Left cardiac atrium (tissue), 4 donors: ENCODE data around the gene SNRPN. TPM values are rescaled to one million over a fixed set of nuclear protein-coding genes. Genes with fewer than 3 reads are reported as not detected.
A peak's percentile ranks its signal among the peaks of the same experiment; 100 is the strongest.
"Not testable (repeated sequence)": the region's sequence is repeated elsewhere in the genome, so short reads cannot be mapped to it uniquely, and the experiment has no call there.

ENCODE experiments used
- ATAC-seq, 2 donors: fragments of 200-7000 bp; cut with Tn5 transposase; one replicate each; pipeline ENCODE4 v1.9.1; 2020; ENCODE audit warnings: mild to moderate bottlenecking in 2 of 2, moderate library complexity in 2 of 2
- DNase-seq: peaks from one replicate; pipeline ENCODE4 v3.0.0-alpha.2; 2020
- intact Hi-C, 2 donors: fragments of 100-400 bp; cut with DNase I; formaldehyde crosslinking; loops; one replicate each; pipeline versions ENCODE4 v1.14.1 to v1.15.1; 2022 to 2023
- long read RNA-seq: library from polyadenylated mRNA; unstranded; transcript quantifications from one replicate; pipeline ENCODE4 v2.0.0, GENCODE V29; 2021
- total RNA-seq, 2 donors: library from RNA; stranded (reverse); fragmentation: NEBNext Ultra II Directional; extraction: Animal tissue kit (Norgen Biotek cat#: 25700); gene quantifications; one replicate each; pipeline ENCODE4 v1.2.1, GENCODE V29; 2021
- donor health status: DM: no; HTN: yes; CAD: no.
- donor health status: DM: no; HTN: yes; CAD: no; lungs with severe emphysema.
- donor health status: DM: yes; HTN: yes; CAD: no.
- donor health status: Dilated cardiomyopathy.

The SNRPN gene
- total RNA-seq, result 100 to 1,000 TPM; 231 to 269 TPM
- long read RNA-seq, transcript SNRPN-203 (12 exons, 1,605 nt), result minor isoform, 35 of 309 reads
- long read RNA-seq, transcript SNRPN-202 (10 exons, 1,528 nt), result major isoform, 204 of 309 reads
- long read RNA-seq, partial matches to known transcripts, result 8 of 309 reads
- long read RNA-seq, other reads (novel, unspliced or antisense), result 58 of 309 reads

DNA sequence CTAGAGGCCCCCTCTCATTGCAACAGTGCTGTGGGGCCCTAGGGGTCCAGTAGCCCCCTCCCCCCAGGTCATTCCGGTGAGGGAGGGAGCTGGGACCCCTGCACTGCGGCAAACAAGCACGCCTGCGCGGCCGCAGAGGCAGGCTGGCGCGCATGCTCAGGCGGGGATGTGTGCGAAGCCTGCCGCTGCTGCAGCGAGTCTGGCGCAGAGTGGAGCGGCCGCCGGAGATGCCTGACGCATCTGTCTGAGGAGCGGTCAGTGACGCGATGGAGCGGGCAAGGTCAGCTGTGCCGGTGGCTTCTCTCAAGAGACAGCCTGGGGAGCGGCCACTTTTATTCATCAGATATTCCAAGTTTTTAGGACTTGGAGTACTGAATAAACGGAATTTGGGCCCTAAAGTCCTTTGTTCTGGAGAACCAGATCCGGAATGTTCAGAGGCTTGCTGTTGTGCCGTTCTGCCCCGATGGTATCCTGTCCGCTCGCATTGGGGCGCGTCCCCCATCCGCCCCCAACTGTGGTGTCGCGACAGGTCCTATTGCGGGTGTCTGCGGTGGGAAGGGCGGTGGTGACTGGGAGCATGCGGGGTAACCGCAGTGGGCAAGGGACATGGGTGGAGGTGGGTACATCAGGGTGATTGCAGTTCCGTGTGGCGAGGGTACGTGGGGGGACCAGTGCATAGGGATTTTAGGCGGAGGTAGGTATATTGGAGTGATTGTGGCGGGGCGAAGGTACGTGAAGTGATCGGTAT is at the start of gene SNRPN, which contains the start of gene SNURF:
TSS of gene SNRPN (plus strand) at position 205 of the 748 bp plus-strand sequence. CDS start 19,467 bp downstream, outside the sequence.
TSS of gene SNURF (plus strand) at position 205 of the 748 bp plus-strand sequence. CDS start at position 267, 62 bp downstream.
- ATAC-seq, result peak; percentile 62 to 90
- intact Hi-C loops, result no loop called here
- peak; percentile 87 for DNase-seq

GRCh38 chr15:24916305-24917009 is 38.3 kb upstream of the SNRPN start:
- DNase-seq, result no peak
- no peak for ATAC-seq
- intact Hi-C loops, result no loop called here

GRCh38 chr15:24917431-24917830 is 37.4 kb upstream of the SNRPN start:
- ATAC-seq (no peak), DNase-seq (no peak)
- intact Hi-C loops, result no loop called here

GRCh38 chr15:24919446-24919845 is 35.3 kb upstream of the SNRPN start:
- ATAC-seq (no peak), DNase-seq (no peak)
- intact Hi-C loops, result no loop called here

GRCh38 chr15:24922781-24923180 is 32.0 kb upstream of the SNRPN start:
- DNase-seq, ATAC-seq, intact Hi-C loops: not testable (repeated sequence)

DNA sequence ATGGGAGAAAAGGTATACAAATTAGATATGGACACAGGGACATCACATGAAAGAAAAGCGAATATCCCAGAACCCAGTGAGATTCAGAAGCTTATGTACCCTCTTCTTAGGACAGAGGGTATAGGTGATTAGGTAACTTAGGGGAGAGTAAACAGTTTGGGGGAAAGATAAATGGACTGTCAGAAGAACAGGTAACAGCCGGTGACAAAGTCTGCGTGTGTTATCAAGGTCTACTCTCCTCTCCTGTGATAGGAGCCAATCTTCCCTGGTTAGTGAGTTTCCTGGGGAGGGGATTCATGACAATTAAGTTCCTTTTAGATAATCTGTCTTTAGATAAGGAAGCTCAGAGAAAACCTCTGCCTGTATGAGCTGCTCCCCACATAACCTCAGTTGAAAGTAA is 30.6 kb upstream of the SNRPN start:
- intact Hi-C loops, result no loop called here
- ATAC-seq, result no peak
- no peak for DNase-seq

GRCh38 chr15:24924621-24925020 is 30.2 kb upstream of the SNRPN start:
- ATAC-seq (no peak), DNase-seq (no peak)
- intact Hi-C loops, result no loop called here

GRCh38 chr15:24931874-24932732 is 22.7 kb upstream of the SNRPN start:
- DNase-seq, ATAC-seq, intact Hi-C loops: not testable (repeated sequence)

DNA sequence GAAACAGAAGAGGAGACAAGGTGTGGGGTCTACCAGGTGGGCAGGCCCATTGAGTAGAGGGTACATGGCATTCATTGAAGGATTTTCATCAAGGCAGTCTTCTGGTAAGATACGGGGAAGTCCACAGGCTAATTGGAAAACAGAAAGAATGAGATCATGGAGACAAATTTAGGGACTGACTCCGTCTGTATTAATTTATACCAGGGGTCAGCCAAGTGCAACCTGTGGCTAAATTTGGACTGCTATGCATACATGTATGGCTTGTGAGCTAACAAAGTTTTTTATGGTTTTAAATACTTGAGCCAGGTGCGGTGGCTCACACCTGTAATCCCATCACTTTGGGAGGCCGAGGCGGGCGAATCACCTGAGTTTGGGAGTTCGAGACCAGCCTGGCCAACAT is 21.1 kb upstream of the SNRPN start:
- intact Hi-C loops, result no loop called here
- ATAC-seq, result peak; percentile 27 to 65
- DNase-seq, result no peak

- DNase-seq, intact Hi-C loops, ATAC-seq: not testable (repeated sequence)
These were observed 16.6 kb upstream of the SNRPN start for GRCh38 chr15:24938224-24938623.

DNA sequence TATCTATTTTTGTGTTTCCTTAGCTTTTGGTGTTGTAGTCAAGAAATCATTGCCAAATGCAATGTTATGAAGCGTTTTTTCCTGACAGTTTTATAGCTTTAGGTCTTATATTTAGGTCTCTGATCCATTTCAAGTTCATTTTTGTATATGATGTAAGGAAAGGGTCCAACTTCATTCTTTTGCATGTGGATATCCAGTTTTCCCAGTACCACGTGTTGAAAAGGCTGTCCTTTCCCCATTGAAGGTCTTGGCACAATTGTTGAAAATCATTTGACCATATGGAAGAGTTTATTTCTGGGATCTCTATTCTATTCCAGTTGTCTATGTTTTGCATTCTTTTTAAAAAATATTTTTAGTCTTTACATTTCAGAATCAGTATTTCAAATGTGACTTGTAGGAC is 14.6 kb upstream of the SNRPN start:
- intact Hi-C loops, result no loop called here
- DNase-seq (no peak), ATAC-seq (no peak)

DNA sequence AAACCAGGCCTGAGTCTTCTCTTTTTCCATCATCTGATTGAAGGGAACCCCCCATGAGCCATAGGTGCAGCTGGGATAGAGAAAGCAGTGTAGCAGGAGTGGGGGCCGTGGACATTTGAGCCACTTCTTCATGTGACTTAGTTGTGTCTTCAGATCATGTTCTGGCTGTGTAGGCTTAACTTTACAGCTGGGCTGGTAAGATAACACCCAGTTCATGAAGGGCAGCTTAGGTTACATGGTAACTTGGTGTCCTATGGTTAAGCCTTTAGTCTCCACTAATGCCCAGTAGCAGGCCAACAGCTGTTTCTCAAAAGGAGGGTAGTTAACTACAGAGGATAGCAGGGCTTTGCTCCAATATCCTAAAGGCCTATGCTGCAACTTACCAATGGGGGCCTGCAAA is 11.4 kb upstream of the SNRPN start:
- intact Hi-C loops, result no loop called here
- no peak for DNase-seq
- no peak for ATAC-seq

DNA sequence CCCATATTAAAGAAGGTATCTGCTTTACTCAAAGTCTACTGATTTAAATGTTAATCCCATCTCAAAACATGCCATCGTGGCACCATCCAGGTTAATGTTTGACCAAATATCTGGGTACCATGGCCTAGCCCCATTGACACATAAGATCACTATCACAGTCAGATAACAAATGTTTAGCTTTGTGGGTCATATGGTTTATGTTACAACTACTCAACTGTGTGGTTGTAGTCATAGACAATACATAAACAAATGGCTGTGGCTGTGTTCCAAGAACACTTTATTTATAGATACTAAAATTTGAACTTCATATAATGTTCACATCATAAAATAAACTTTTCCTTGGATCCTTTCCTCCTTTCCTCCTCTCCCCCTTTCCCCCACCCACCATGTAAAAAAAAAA is 9.8 kb upstream of the SNRPN start:
- ATAC-seq (no peak), DNase-seq (no peak)
- intact Hi-C loops, result no loop called here

DNA sequence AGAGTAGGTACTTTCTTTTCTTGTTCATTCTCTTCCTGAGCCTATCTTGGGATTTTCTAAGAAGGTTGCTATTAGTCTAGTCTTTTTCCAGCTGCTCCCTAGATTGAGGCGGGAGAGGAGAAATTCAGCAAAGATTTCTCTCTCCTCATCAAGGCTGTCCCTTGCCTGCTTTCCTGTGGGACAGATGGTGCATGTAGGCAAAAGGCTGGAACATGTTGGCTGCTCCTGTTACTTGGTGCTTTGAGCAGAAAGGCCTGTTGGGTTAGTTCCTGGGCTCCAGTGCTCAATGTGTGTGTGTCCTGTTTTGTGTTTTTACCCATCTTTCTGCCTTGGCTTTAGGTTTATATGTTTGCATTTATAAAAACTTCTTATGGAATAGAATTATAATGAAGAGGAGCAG is 9.1 kb upstream of the SNRPN start:
- intact Hi-C loops, result no loop called here
- ATAC-seq (no peak), DNase-seq (no peak)

- intact Hi-C loops, result no loop called here
- no peak for DNase-seq
- no peak for ATAC-seq
These were observed 6.3 kb upstream of the SNRPN start for GRCh38 chr15:24948495-24948894.

GRCh38 chr15:24955531-24955921 is 739 bp downstream of the SNRPN start:
- DNase-seq, result peak; percentile 36
- ATAC-seq, result peak; percentile 29 to 34
- intact Hi-C loops, result no loop called here

GRCh38 chr15:24956111-24956838 is 1.5 kb downstream of the SNRPN start:
- DNase-seq, result peak; percentile 68
- ATAC-seq, result peak; percentile 86 to 88
- intact Hi-C loops, result no loop called here

GRCh38 chr15:24957691-24958090 is 2.9 kb downstream of the SNRPN start:
- ATAC-seq (no peak), DNase-seq (no peak)
- intact Hi-C loops, result no loop called here

DNA sequence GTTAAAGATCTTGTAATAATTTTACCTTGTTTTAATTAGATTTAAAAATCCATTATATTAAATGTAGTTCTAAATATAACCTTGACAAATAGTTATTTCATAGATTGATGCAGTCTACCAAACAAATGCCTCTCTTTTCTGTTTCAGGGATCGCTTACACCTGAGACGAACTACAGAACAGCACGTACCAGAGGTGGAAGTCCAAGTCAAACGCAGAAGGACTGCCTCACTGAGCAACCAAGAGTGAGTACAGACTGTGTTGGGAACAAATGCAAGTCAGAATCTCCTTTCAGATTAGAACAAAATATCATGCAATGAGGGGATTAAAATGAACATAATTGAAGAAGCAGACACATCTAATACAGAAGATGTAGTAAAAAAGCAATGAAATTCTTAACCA is 7.2 kb downstream of the SNRPN start:
- DNase-seq, result no peak
- ATAC-seq, result no peak
- intact Hi-C loops, result no loop called here
